ENCODE results near the gene DNAH6. TPM values are rescaled to one million over a fixed set of nuclear protein-coding genes. Genes with fewer than 3 reads are reported as not detected.

The DNAH6 gene
- total RNA-seq, 1 experiment from 2014 or later = not detected

DNA sequence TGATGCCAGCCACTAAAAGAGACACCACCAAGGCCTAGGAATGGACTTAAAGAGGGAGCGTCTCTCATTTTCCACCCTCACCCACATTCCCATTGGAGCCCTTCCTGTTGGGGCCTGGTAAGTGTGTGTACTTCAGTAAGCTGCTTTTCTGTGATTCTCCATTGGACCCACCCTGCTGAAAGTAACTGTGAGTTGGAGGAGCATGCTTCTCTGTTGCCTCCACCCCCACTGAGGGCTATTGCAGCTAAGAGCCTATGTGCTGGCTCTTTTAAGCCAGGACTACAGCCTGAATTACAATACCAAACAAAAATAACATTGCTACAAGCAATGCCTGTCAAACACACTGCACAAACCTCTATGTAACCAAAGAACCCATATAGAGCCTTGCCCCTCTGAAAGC, 283.5 kb downstream of the DNAH6 start:
- H3K4me1 ChIP-seq (ENCODE audit: insufficient read depth, low read length, poor library complexity, severe bottlenecking) = no peaks in the 10 kb centered on the region
- H3K9me3 ChIP-seq (ENCODE audit: low read depth, low read length, poor library complexity, severe bottlenecking) = no peaks in the 10 kb centered on the region
- no peaks in the 10 kb centered on the region for H3K36me3 ChIP-seq (ENCODE audit: insufficient read depth, low read length, poor library complexity, severe bottlenecking)
- no peak for DNase-seq (ENCODE audit: low spot score)
- H3K4me3 ChIP-seq (ENCODE audit: low read depth, low read length, poor library complexity, severe bottlenecking) = no peak overlapping the region
- H3K27ac ChIP-seq (ENCODE audit: low read depth, low read length, poor library complexity, severe bottlenecking) = no peak overlapping the region
- POLR2A ChIA-PET (ENCODE audit: low non-redundant PET) = no interaction called here
- no TSS peak for BruUV-seq (replicated peaks)
- intact Hi-C loops (cut with micrococcal nuclease; ENCODE audit: unreplicated experiment) = no loop called here
- no peaks in the 10 kb centered on the region for H3K27me3 ChIP-seq (replicated peaks; ENCODE audit: insufficient read depth, low read depth, low read length, poor library complexity)
- CTCF ChIA-PET = no interaction called here
- TF ChIP-seq, protein P1, sequence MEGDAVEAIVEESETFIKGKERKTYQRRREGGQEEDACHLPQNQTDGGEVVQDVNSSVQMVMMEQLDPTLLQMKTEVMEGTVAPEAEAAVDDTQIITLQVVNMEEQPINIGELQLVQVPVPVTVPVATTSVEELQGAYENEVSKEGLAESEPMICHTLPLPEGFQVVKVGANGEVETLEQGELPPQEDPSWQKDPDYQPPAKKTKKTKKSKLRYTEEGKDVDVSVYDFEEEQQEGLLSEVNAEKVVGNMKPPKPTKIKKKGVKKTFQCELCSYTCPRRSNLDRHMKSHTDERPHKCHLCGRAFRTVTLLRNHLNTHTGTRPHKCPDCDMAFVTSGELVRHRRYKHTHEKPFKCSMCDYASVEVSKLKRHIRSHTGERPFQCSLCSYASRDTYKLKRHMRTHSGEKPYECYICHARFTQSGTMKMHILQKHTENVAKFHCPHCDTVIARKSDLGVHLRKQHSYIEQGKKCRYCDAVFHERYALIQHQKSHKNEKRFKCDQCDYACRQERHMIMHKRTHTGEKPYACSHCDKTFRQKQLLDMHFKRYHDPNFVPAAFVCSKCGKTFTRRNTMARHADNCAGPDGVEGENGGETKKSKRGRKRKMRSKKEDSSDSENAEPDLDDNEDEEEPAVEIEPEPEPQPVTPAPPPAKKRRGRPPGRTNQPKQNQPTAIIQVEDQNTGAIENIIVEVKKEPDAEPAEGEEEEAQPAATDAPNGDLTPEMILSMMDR (conservative IDR thresholded peaks at IDR 0.05; ENCODE audit: low read depth, low read length) = no peak
- no peak for TF ChIP-seq EZH2 (IDR thresholded peaks at IDR 0.05; ENCODE audit: borderline replicate concordance, low read depth, low read length, poor library complexity, severe bottlenecking)

DNA sequence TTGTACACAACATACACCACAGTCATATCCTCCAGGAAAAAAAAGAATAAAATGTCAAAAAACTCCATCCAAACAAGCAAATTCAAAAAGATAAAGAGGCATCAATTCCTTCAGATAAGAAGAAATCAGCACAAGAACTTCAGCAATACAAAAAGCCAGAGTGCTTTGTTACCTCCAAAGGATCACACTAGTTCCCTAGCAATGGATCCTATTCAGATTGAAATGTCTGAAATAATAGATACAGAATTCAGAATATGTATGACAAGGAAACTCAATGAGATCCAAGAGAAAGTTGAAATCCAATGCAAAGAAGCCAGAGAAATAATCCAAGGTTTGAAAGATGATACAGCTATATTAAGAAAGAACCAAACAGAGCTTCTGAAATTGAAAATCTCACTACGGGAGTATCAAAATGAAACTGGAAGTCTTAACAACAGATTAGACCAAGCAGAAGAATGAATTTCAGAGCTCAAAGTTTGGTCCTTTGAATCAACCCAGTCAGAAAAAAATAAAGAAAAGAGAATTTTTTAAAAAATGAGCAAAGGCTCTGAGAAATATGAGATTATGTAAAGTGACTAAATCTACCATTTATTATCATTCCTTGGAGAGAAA, 284.0 kb downstream of the DNAH6 start:
- no peaks in the 10 kb centered on the region for H3K27me3 ChIP-seq (replicated peaks; ENCODE audit: insufficient read depth, low read depth, low read length, poor library complexity)
- POLR2A ChIA-PET (ENCODE audit: low non-redundant PET) = no interaction called here
- intact Hi-C loops (cut with micrococcal nuclease; ENCODE audit: unreplicated experiment) = no loop called here
- BruUV-seq (replicated peaks) = no TSS peak
- CTCF ChIA-PET = no interaction called here
- H3K4me3 ChIP-seq (ENCODE audit: low read depth, low read length, poor library complexity, severe bottlenecking) = no peak overlapping the region
- no peaks in the 10 kb centered on the region for H3K4me1 ChIP-seq (ENCODE audit: insufficient read depth, low read length, poor library complexity, severe bottlenecking)
- H3K9me3 ChIP-seq (ENCODE audit: low read depth, low read length, poor library complexity, severe bottlenecking) = no peaks in the 10 kb centered on the region
- DNase-seq (ENCODE audit: low spot score) = no peak
- H3K36me3 ChIP-seq (ENCODE audit: insufficient read depth, low read length, poor library complexity, severe bottlenecking) = no peaks in the 10 kb centered on the region
- no peak overlapping the region for H3K27ac ChIP-seq (ENCODE audit: low read depth, low read length, poor library complexity, severe bottlenecking)
- TF ChIP-seq EZH2 (IDR thresholded peaks at IDR 0.05; ENCODE audit: borderline replicate concordance, low read depth, low read length, poor library complexity, severe bottlenecking) = no peak
- TF ChIP-seq, protein P1 (conservative IDR thresholded peaks at IDR 0.05; ENCODE audit: low read depth, low read length) = no peak

DNA sequence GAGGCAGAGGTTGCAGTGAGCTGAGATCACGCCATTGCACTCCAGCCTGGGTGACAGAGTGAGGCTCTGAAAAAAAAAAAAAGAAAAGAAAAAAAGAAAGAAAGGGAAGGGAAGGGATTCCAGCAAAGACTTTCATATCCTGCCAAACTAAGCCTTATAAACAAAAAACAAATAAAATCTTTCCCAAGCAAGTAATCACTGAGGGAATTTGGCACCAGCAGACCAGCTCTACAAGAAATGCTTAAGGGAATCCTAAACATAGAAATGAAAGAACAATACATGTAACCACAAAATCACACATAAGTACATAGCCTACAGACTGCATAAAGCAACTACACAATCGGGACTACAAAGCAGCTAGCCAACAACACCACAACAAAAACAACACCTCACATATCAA, 285.5 kb downstream of the DNAH6 start:
- TF ChIP-seq, protein P1 (conservative IDR thresholded peaks at IDR 0.05; ENCODE audit: low read depth, low read length) = no peak
- no peak for TF ChIP-seq EZH2 (IDR thresholded peaks at IDR 0.05; ENCODE audit: borderline replicate concordance, low read depth, low read length, poor library complexity, severe bottlenecking)
- BruUV-seq (replicated peaks) = no TSS peak
- CTCF ChIA-PET = no interaction called here
- Histone ChIP-seq H3K9me3 (ENCODE audit: low read depth, low read length, poor library complexity, severe bottlenecking) (no peaks in the 10 kb centered on the region), H3K4me3 (ENCODE audit: low read depth, low read length, poor library complexity, severe bottlenecking) (no peak overlapping the region), H3K27me3 (replicated peaks; ENCODE audit: insufficient read depth, low read depth, low read length, poor library complexity) (no peaks in the 10 kb centered on the region), H3K27ac (ENCODE audit: low read depth, low read length, poor library complexity, severe bottlenecking) (no peak overlapping the region), H3K4me1 (ENCODE audit: insufficient read depth, low read length, poor library complexity, severe bottlenecking) (no peaks in the 10 kb centered on the region), H3K36me3 (ENCODE audit: insufficient read depth, low read length, poor library complexity, severe bottlenecking) (no peaks in the 10 kb centered on the region)
- DNase-seq (ENCODE audit: low spot score) = no peak
- intact Hi-C loops (cut with micrococcal nuclease; ENCODE audit: unreplicated experiment) = no loop called here
- POLR2A ChIA-PET (ENCODE audit: low non-redundant PET) = no interaction called here
